HG03432 (cell line): ENCODE measurements around the gene VWA1.
"Not testable (repeated sequence)": the region's sequence is repeated elsewhere in the genome, so short reads cannot be mapped to it uniquely, and the experiment has no call there.

Experiments used
- ATAC-seq: cut with Tn5 transposase; IDR thresholded peaks from one replicate; pipeline ENCODE4 v1.9.1; 2021; ENCODE audit warnings: mild to moderate bottlenecking, moderate library complexity; ENCODE audit not compliant: unreplicated experiment

Gene VWA1

GRCh38 chr1:1455366-1455884 lies 19.9 kb downstream of the VWA1 start:
- ATAC-seq, result no peak

GRCh38 chr1:1455934-1456333 lies 20.4 kb downstream of the VWA1 start:
- not testable (repeated sequence) for ATAC-seq

- ATAC-seq, result not testable (repeated sequence)
Measured at GRCh38 chr1:1456683-1457255, 21.3 kb downstream of the VWA1 start.

- ATAC-seq, result not testable (repeated sequence)
Measured at GRCh38 chr1:1459156-1459555, 23.7 kb downstream of the VWA1 start.

GRCh38 chr1:1459711-1460110 lies 24.2 kb downstream of the VWA1 start:
- not testable (repeated sequence) for ATAC-seq

GRCh38 chr1:1460540-1461130 lies 25.1 kb downstream of the VWA1 start:
- ATAC-seq, result no peak

- no peak for ATAC-seq
Measured at GRCh38 chr1:1461721-1462317, 26.3 kb downstream of the VWA1 start.

- no peak for ATAC-seq
Measured at GRCh38 chr1:1462318-1462966, 27.0 kb downstream of the VWA1 start.

- ATAC-seq, result no peak
Measured at GRCh38 chr1:1463312-1463711, 27.8 kb downstream of the VWA1 start.

- not testable (repeated sequence) for ATAC-seq
Measured at GRCh38 chr1:1468196-1468985, 32.9 kb downstream of the VWA1 start.

- no peak for ATAC-seq
Measured at GRCh38 chr1:1470626-1471388, 35.3 kb downstream of the VWA1 start.

- ATAC-seq, result peak; percentile 93
Measured at GRCh38 chr1:1471389-1472052, 36.0 kb downstream of the VWA1 start, which contains the start of gene ATAD3B. Gene ATAD3B, plus strand, starts transcription at chr1:1471765. Its CDS starts 120 bp downstream, at chr1:1471885.

- peak; percentile 19 for ATAC-seq
Measured at GRCh38 chr1:1472053-1472876, 36.8 kb downstream of the VWA1 start.

- ATAC-seq, result not testable (repeated sequence)
Measured at GRCh38 chr1:1476011-1476410, 40.5 kb downstream of the VWA1 start.

GRCh38 chr1:1477206-1477605 lies 41.7 kb downstream of the VWA1 start:
- ATAC-seq, result no peak

- no peak for ATAC-seq
Measured at GRCh38 chr1:1479547-1480487, 44.3 kb downstream of the VWA1 start.

- ATAC-seq, result not testable (repeated sequence)
Measured at GRCh38 chr1:1480488-1480867, 45.0 kb downstream of the VWA1 start.

GRCh38 chr1:1481811-1482210 lies 46.3 kb downstream of the VWA1 start:
- not testable (repeated sequence) for ATAC-seq
